Keratinocyte (primary cell): Measurements from ENCODE around the gene CC2D1A. TPM values are rescaled to one million over a fixed set of nuclear protein-coding genes. Genes with fewer than 3 reads are reported as not detected.

Experiments used
- DNase-seq: peaks from one replicate; pipeline ENCODE4 v3.0.0-alpha.2; 2011; ENCODE audit warnings: low read depth, missing footprints, low spot score
- FAIRE-seq: peaks from 2 replicates; lab custom pipeline; 2011; peaks lifted over from hg19 to GRCh38; lab: Jason Lieb, UNC
- H2AFZ ChIP-seq: 2 replicates; pipeline ENCODE4 v1.6.0; 2012; ENCODE audit warnings: low read length, control low read depth, inconsistent platforms; ENCODE audit not compliant: control insufficient read depth
- H3K27ac ChIP-seq: 2 replicates; pipeline ENCODE4 v1.5.1; 2011; ENCODE audit warnings: low read length; ENCODE audit not compliant: control insufficient read depth, insufficient read depth
- H3K27me3 ChIP-seq: 3 replicates; pipeline ENCODE4 v1.6.0; 2011; ENCODE audit warnings: low read length; ENCODE audit not compliant: control insufficient read depth, insufficient read depth; ENCODE audit errors: extremely low read depth
- H3K36me3 ChIP-seq, 2 experiments: 2 replicates in 1 of 2; 3 replicates in 1 of 2; pipeline ENCODE4 v1.5.1; 2011; ENCODE audit warnings: low read length in 2 of 2, mild to moderate bottlenecking in 1 of 2; ENCODE audit not compliant: control insufficient read depth in 2 of 2, insufficient read depth in 2 of 2; ENCODE audit errors: extremely low read depth in 1 of 2
- H3K4me1 ChIP-seq: 3 replicates; pipeline ENCODE4 v1.5.1; 2011; ENCODE audit warnings: low read length; ENCODE audit not compliant: control insufficient read depth, insufficient read depth; ENCODE audit errors: extremely low read depth
- H3K4me2 ChIP-seq: 3 replicates; pipeline ENCODE4 v1.6.0; 2011; ENCODE audit warnings: low read depth, low read length; ENCODE audit not compliant: control insufficient read depth, insufficient read depth; ENCODE audit errors: extremely low read depth
- H3K4me3 ChIP-seq, 3 experiments: fragments of 200-600 bp in 1 of 3; sonication (generic) in 1 of 3; 2 replicates in 2 of 3; 3 replicates in 1 of 3; pipeline ENCODE4 v1.5.1; 2011 to 2016; ENCODE audit warnings: low read length in 3 of 3, mild to moderate bottlenecking in 3 of 3, control low read depth in 2 of 3, inconsistent platforms in 1 of 3, low read depth in 1 of 3, mixed read lengths in 1 of 3, mixed run types in 1 of 3, moderate library complexity in 1 of 3; ENCODE audit not compliant: control insufficient read depth in 2 of 3, insufficient read depth in 2 of 3; ENCODE audit errors: extremely low read depth in 1 of 3
- H3K79me2 ChIP-seq: 2 replicates; pipeline ENCODE4 v1.6.0; 2012; ENCODE audit warnings: low read length; ENCODE audit not compliant: control insufficient read depth, insufficient read depth
- H3K9ac ChIP-seq: 3 replicates; pipeline ENCODE4 v1.6.0; 2011; ENCODE audit warnings: low read length; ENCODE audit not compliant: control insufficient read depth, insufficient read depth; ENCODE audit errors: extremely low read depth
- H3K9me1 ChIP-seq: 3 replicates; pipeline ENCODE4 v1.6.0; 2011; ENCODE audit warnings: low read length; ENCODE audit not compliant: control insufficient read depth, insufficient read depth; ENCODE audit errors: extremely low read depth
- H3K9me3 ChIP-seq: 2 replicates; pipeline ENCODE4 v1.5.1; 2012; ENCODE audit warnings: low read depth, low read length; ENCODE audit not compliant: control insufficient read depth
- H4K20me1 ChIP-seq: 3 replicates; pipeline ENCODE4 v1.6.0; 2011; ENCODE audit warnings: low read length; ENCODE audit not compliant: control insufficient read depth, insufficient read depth; ENCODE audit errors: extremely low read depth
- CTCF ChIP-seq, 3 experiments: IDR thresholded peaks in 1 of 3; conservative IDR thresholded peaks in 1 of 3; optimal IDR thresholded peaks in 1 of 3; 2 replicates in 2 of 3; 3 replicates in 1 of 3; pipeline versions ENCODE3 to v1.5.1; 2011; ENCODE audit warnings: low read length in 3 of 3, mild to moderate bottlenecking in 3 of 3, moderate library complexity in 2 of 3, control low read depth in 1 of 3, inconsistent platforms in 1 of 3; ENCODE audit not compliant: insufficient read depth in 2 of 3; ENCODE audit errors: extremely low read depth in 1 of 3
- EZH2 ChIP-seq: IDR thresholded peaks from one replicate; pipeline ENCODE4 v1.6.1; 2012; ENCODE audit warnings: inconsistent platforms, mild to moderate bottlenecking, low read length, moderate library complexity
- dilution Hi-C: fragments of 300-500 bp; cut with MboI; formaldehyde crosslinking; loops from one replicate; pipeline ENCODE4 v1.7.0; 2020; ENCODE audit warnings: low sequenced_read_pairs; ENCODE audit not compliant: extremely low pct_ligation_motif_present
- polyA plus RNA-seq, 5 experiments: library from polyadenylated mRNA; depleted of rRNA in 3 of 5; stranded (reverse) in 3 of 5; stranded (forward) in 1 of 5; unstranded in 1 of 5; fragments of >200 nt; gene quantifications; 1 replicate in 1 of 5; 2 replicates in 3 of 5; 3 replicates in 1 of 5; pipeline versions ENCODE4 v1.2.1 to v1.2.3, GENCODE V29; 2011 to 2012; ENCODE audit warnings: missing spikeins in 2 of 5, low read depth in 1 of 5, low replicate concordance in 1 of 5

The CC2D1A gene
- polyA plus RNA-seq, 1 donor (not counting 4 experiments of a cell fraction or from before 2014, with no cell fraction given), result 11.2 TPM

DNA sequence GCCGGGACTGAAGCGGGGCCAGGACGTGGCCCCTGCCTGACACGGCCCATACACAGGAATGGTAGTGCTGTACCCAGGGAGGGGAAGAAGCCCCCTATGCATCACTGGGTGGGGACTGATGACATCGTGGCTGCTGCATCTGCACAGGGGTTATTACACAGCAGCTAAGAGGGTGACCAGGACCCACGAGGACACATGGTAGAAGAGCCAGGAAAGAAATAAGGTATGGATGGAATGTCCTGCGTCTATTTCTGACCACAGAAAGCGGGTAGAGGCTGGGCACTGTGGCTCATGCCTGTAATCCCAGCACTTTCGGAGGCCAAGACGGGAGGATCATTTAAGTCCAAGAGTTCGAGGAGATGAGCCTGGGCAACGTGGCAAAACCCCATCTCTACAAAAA lies 70.4 kb downstream of the CC2D1A start:
- no peaks in the 10 kb centered on the region for H4K20me1 ChIP-seq
- dilution Hi-C loops, result no loop called here

GRCh38 chr19:13977803-13978202 lies 71.8 kb downstream of the CC2D1A start:
- Histone ChIP-seq H3K9me3 (no peaks in the 10 kb centered on the region), H3K4me1 (peaks cover 5% of the 10 kb centered on the region), H3K9ac (no peak overlapping the region), H3K79me2 (no peaks in the 10 kb centered on the region), H3K36me3 (peaks cover 6 to 12% of the 10 kb centered on the region in 2 experiments), H2AFZ (no peak overlapping the region), H3K27me3 (no peaks in the 10 kb centered on the region), H3K4me3 (no peak overlapping the region), H3K27ac (no peak overlapping the region), H4K20me1 (no peaks in the 10 kb centered on the region), H3K4me2 (no peak overlapping the region), H3K9me1 (no peaks in the 10 kb centered on the region)
- TF ChIP-seq CTCF (optimal IDR thresholded peaks at IDR 0.05 in 1 of 3, IDR thresholded peaks at IDR 0.05 in 1 of 3, conservative IDR thresholded peaks at IDR 0.05 in 1 of 3; ENCODE audit: extremely low read depth in 1 of 3, insufficient read depth in 2 of 3, low read length in 3 of 3), result no peak
- TF ChIP-seq EZH2, result no peak
- FAIRE-seq, result no peak
- DNase-seq, result no peak
- dilution Hi-C loops, result no loop called here

More for the DNA sequence above, 70.4 kb downstream of the CC2D1A start:
- Histone ChIP-seq H3K4me2 (no peak overlapping the region), H3K36me3 (peaks cover 4 to 8% of the 10 kb centered on the region in 2 experiments), H2AFZ (no peak overlapping the region), H3K79me2 (no peaks in the 10 kb centered on the region), H3K27me3 (no peaks in the 10 kb centered on the region), H3K27ac (no peak overlapping the region), H3K4me1 (peaks cover 5% of the 10 kb centered on the region), H3K9me1 (no peaks in the 10 kb centered on the region), H3K9ac (no peak overlapping the region), H3K4me3 (no peak overlapping the region), H3K9me3 (no peaks in the 10 kb centered on the region)
- DNase-seq, result no peak
- TF ChIP-seq CTCF (optimal IDR thresholded peaks at IDR 0.05 in 1 of 3, IDR thresholded peaks at IDR 0.05 in 1 of 3, conservative IDR thresholded peaks at IDR 0.05 in 1 of 3; ENCODE audit: extremely low read depth in 1 of 3, insufficient read depth in 2 of 3, low read length in 3 of 3) (no peak), EZH2 (no peak)
- no peak for FAIRE-seq
